Measurements from ENCODE around the gene MEPE.

DNA sequence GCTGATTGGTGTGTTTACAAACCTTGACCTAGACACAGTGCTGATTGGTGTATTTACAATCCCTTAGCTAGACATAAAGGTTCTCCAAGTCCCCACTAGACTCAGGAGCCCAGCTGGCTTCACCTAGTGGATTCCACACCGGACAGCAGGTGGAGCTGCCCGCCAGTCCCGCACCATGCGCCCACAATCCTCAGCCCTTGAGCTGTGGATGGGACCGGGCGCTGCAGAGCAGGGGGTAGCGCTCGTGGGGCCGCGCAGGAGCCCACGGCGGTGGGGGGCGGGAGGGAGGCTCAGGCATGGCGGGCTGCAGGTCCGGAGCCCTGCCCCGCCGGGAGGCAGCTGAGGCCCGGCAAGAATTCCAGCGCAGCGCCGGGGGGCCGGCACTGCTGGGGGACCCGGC is 30.7 kb downstream of the MEPE start:
- no peak for TF ChIP-seq EZH2 (IDR thresholded peaks at IDR 0.05; ENCODE audit: insufficient read depth, poor library complexity, severe bottlenecking)
- TF ChIP-seq EZH2phosphoT487 (IDR thresholded peaks at IDR 0.05; ENCODE audit: insufficient read depth, low read depth) = no peak

Data from GM23248 (cell line).